Mucosa of rectum (tissue), 2 donors: Measurements from ENCODE around the gene LYL1.

ENCODE experiments used
- H3K27ac ChIP-seq, 2 donors: one replicate each; pipeline ENCODE4 v1.7.0; 2013; ENCODE audit warnings: inconsistent platforms in 2 of 2, low read depth in 2 of 2, low read length in 2 of 2
- H3K27me3 ChIP-seq, 2 donors: one replicate each; pipeline ENCODE4 v1.7.0; 2013; ENCODE audit warnings: low read length in 2 of 2; ENCODE audit not compliant: control insufficient read depth in 2 of 2, insufficient read depth in 2 of 2
- H3K36me3 ChIP-seq, 2 donors: one replicate each; pipeline ENCODE4 v1.7.0; 2013; ENCODE audit warnings: low read length in 2 of 2; ENCODE audit not compliant: control insufficient read depth in 2 of 2, insufficient read depth in 2 of 2
- H3K4me1 ChIP-seq, 2 donors: one replicate each; pipeline ENCODE4 v1.7.0; 2013; ENCODE audit warnings: low read length in 2 of 2, mild to moderate bottlenecking in 1 of 2; ENCODE audit not compliant: control insufficient read depth in 2 of 2, insufficient read depth in 2 of 2
- H3K4me3 ChIP-seq, 2 donors: one replicate each; pipeline ENCODE4 v1.7.0; 2013; ENCODE audit warnings: low read length in 2 of 2
- H3K9ac ChIP-seq, 2 donors: one replicate each; pipeline ENCODE4 v1.7.0; 2013; ENCODE audit warnings: low read length in 2 of 2, low read depth in 1 of 2, mild to moderate bottlenecking in 1 of 2
- H3K9me3 ChIP-seq, 2 donors: one replicate each; pipeline ENCODE4 v1.7.0; 2013; ENCODE audit warnings: low read length in 2 of 2; ENCODE audit not compliant: control insufficient read depth in 2 of 2
- donor health status: healthy.
- donor health status: Normal muscosa, but diverticular disease.

LYL1 gene

DNA sequence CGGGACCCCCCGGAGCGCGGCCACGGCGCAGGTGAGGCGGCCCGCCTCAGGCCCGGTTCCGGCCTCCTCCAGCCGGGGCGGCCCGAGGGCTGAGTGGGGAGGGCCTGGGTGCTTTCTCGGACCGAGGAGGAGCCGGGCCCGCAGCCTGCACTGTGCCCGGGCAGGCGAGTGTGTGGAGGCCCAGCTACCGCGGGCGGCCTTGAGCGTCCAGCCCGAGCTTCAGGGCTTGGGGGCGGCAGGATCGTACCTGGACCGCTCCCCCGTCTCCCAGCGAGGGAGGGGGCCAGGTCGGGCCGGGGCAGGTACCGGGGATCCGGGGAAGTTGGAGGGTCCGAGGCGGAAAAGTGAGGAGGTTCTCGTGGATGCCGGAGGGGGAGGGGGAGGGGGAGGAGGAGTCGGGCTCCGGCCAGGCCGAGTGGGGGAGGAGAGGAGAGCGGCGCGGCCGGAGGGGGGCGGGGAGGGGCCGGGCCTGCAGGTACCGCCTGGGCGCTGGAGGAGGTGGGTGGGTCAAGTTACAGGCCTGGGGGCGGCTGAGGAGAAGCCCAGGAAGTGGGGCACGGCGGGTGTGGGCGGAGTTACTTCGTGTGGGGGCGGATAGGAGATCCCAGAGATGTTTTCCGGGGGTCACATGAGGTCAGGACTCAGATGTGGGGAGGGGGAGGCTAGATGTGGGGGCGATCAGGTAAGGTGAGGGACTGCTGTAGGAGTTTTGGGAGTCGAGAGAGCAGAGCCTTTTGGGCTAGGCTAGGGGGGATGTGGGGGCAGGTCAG, 16.0 kb upstream of the LYL1 start:
- H3K9me3 ChIP-seq, result no peaks in the 10 kb centered on the region
- H3K36me3 ChIP-seq, result peaks cover 0 to 7% of the 10 kb centered on the region in 2 donors
- H3K27me3 ChIP-seq, result no peaks in the 10 kb centered on the region
- peak overlapping the region; percentile 61 to 62 for H3K27ac ChIP-seq
- peaks cover 19 to 21% of the 10 kb centered on the region in 2 donors for H3K4me1 ChIP-seq
- H3K4me3 ChIP-seq, result peak overlapping the region; percentile 70 to 75
- peak overlapping the region in 1 of 2 donors; percentile 79 for H3K9ac ChIP-seq

DNA sequence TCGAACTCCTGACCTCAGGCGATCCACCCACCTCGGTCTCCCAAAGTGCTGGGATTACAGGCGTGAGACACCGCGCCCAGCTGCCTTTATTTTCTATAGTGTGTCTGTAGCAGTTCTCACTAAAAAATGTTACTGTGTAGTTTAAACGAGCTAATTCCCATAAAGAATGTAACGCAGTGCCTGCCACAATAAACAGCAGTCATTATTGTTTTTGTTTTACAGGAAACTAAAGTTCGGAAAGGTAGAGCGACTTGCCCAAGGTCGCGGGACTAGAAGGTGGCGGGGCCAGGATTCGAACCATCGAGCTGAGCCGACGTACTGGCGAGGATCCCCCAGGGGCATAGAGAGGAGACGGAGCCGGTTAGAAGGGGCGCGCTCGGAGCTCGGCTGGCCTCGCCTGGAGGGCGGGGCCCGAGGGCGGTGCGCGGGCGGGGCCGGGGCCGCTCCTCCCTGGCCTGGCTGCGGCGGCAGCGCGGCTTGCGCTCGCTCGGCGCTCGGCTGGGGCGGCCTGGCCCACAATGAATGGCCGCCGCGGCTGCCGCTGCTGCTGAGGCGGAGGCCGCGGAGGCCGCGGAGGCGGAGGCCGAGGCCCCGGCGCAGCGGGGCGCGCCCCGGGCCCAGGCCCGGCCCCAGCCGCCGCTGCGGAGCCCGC, 15.2 kb upstream of the LYL1 start, which contains the start of gene NACC1:
NACC1 (plus strand) TSS at position 493 of the 652 bp plus-strand sequence. CDS start 16,944 bp downstream, outside the sequence.
- peaks cover 0 to 7% of the 10 kb centered on the region in 2 donors for H3K36me3 ChIP-seq
- peak within 1 kb of the TSS; percentile 62 to 74 for H3K27ac ChIP-seq
- H3K4me1 ChIP-seq, result peaks cover 19 to 21% of the 10 kb centered on the region in 2 donors
- no peaks in the 10 kb centered on the region for H3K27me3 ChIP-seq
- H3K9me3 ChIP-seq, result no peaks in the 10 kb centered on the region
- H3K9ac ChIP-seq, result peak within 1 kb of the TSS; percentile 79 to 81
- H3K4me3 ChIP-seq, result peak within 1 kb of the TSS; percentile 97 to 99

DNA sequence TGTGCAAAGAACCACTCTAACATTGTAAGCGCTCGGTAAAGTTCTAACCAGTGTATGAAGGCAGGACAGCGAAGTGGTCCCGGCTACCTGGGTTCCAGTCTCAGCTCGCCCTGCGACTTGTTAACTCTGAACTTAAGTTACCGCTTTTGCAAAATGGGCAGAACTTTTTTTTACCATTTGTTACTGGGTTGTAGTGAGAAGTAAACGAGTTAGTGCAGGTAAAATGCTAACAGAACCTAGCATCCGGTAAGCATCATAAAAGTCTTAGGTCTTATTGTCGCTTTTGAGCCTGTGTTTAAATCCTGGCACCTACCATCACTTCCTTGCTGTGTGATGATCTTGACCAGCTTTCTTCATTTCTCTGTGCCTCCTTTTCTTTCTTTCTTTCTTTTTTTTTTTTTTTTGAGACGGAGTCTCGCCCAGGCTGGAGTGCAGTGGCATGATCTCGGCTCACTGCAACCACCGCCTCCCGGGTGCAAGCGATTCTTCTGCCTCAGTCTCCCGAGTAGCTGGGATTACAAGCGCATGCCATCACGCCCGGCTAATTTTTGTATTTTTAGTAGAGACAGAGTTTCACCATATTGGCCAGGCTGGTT, 14.6 kb upstream of the LYL1 start:
- Histone ChIP-seq H3K27me3 (no peaks in the 10 kb centered on the region), H3K36me3 (peaks cover 5 to 13% of the 10 kb centered on the region in 2 donors), H3K4me3 (peak overlapping the region; percentile 97 to 99), H3K4me1 (peaks cover 19 to 21% of the 10 kb centered on the region in 2 donors), H3K9ac (peak overlapping the region; percentile 76 to 81), H3K27ac (peak overlapping the region; percentile 54 to 74), H3K9me3 (no peaks in the 10 kb centered on the region)

DNA sequence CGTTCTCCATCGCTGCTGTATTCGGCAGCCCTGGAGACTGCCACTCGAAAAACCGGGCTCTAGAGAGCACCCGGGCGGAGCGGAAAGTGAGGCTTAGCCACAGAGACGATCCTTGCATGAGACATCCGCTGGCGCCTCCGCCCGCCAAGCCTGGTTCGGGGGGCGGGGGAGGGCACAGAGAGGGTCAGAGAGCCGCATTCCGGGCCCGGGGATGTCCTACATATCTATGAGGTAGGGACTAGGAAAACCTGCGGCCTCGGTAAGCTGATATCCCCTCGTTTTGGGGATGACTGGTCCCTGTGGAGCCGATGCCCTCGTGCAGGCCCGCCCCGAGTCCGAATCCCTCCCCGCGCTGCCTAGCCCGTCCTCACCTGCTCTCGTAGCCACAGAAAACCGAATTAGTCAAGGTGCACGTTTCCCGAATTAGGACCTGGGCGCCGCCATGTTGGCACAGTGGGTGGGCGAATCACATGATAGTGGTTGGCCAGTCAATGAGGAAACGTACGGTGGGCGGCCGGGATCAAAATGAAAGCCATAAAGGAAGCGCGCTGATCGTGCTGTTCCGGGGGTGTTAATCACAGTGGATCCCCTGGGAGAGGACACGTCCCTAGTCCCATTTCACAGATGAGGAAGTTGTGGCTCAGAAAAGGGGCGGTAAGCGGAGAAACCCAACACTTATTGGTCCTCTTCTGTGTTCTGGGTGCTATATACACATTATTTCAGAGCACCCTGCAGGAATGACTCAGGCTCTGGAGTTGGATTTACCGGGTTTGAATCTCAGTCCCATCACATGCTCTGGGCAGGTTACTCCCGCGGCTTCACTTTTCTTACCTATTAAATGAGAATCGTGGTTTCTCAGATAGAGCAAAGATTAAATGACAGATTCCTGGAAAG, 13.9 kb upstream of the LYL1 start, which contains the start of gene TRMT1:
TRMT1 (minus strand) TSS at position 459 of the 894 bp plus-strand sequence; CDS start at position 118, 341 bp downstream.
- Histone ChIP-seq H3K4me1 (peaks cover 19 to 21% of the 10 kb centered on the region in 2 donors), H3K9ac (peak within 1 kb of the TSS; percentile 76 to 81), H3K4me3 (peak within 1 kb of the TSS; percentile 97 to 99), H3K27me3 (no peaks in the 10 kb centered on the region), H3K27ac (peak within 1 kb of the TSS; percentile 54 to 74), H3K9me3 (no peaks in the 10 kb centered on the region), H3K36me3 (peaks cover 5 to 6% of the 10 kb centered on the region in 2 donors)

DNA sequence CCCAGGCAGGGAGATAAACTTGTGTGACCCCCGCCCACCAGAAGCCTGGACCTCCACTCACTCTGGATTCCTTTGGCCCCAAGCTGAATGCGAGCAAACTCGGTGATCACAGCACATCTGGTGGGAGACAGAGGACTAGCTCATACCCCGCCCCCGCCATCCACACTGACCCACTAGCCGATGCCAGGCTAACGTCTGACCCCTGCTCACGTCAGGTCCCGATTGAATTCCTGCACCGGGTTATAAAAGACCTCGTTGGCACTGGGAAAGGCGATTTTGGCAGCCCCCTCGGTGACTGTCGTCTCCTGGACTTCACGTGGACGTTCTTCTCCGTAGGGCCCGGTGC, 13.3 kb upstream of the LYL1 start:
- Histone ChIP-seq H3K27me3 (no peaks in the 10 kb centered on the region), H3K27ac (no peak overlapping the region), H3K4me1 (peaks cover 19 to 21% of the 10 kb centered on the region in 2 donors), H3K36me3 (peaks cover 5 to 6% of the 10 kb centered on the region in 2 donors), H3K9me3 (no peaks in the 10 kb centered on the region), H3K9ac (peak overlapping the region; percentile 68 to 76), H3K4me3 (peak overlapping the region; percentile 97 to 99)

DNA sequence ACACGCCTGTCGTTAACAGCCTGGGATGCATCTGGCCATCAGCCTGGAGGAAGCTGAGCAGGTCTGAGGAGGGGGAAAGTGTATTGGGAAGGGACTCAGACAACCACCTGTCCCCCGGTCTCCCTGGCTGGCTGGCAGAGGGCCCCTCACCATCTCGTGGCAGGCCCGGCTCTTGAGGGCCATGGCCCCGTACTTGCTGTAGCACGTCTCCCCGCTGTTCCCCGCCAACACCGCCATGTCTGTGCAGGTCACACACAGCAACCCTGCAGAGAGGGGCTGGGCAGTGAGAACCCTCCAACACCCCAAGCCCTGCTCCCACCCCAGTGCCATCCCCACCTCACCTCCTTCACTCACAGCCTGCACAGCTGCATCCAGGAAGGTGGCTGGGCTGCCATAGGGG, 9.9 kb upstream of the LYL1 start:
- Histone ChIP-seq H3K36me3 (peaks cover 12 to 20% of the 10 kb centered on the region in 2 donors), H3K27ac (no peak overlapping the region), H3K9me3 (no peaks in the 10 kb centered on the region), H3K4me3 (no peak overlapping the region), H3K4me1 (peaks cover 7 to 10% of the 10 kb centered on the region in 2 donors), H3K9ac (peak overlapping the region in 1 of 2 donors; percentile 32), H3K27me3 (no peaks in the 10 kb centered on the region)

DNA sequence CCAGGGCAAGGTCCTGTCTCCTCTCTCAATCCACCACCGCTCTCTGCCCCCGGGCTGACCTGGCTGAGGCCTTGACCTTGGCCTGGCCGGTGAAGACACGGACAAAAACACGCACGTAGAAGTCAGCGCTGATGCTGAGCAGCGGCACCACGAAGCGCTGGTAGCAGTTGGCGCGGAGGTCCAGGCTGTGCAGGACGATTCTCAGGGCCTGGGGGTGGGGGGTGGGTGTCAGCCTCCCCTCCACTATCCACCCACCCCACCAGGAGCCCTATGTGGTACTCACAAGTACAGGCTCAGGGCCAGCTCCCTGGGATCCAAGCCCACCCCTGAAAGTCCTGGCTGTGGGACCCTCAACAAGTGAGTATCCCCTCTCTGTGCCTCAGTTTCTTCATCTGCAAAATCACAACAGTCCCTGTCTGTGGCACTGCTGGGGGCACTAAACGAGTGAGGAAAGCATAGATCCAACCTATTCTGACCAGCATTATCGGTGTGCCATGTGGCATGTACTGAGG, 7.5 kb upstream of the LYL1 start:
- H3K36me3 ChIP-seq, result peaks cover 14 to 22% of the 10 kb centered on the region in 2 donors
- no peak overlapping the region for H3K9ac ChIP-seq
- H3K27me3 ChIP-seq, result no peaks in the 10 kb centered on the region
- no peaks in the 10 kb centered on the region for H3K4me1 ChIP-seq
- no peak overlapping the region for H3K27ac ChIP-seq
- no peak overlapping the region for H3K4me3 ChIP-seq
- no peaks in the 10 kb centered on the region for H3K9me3 ChIP-seq

DNA sequence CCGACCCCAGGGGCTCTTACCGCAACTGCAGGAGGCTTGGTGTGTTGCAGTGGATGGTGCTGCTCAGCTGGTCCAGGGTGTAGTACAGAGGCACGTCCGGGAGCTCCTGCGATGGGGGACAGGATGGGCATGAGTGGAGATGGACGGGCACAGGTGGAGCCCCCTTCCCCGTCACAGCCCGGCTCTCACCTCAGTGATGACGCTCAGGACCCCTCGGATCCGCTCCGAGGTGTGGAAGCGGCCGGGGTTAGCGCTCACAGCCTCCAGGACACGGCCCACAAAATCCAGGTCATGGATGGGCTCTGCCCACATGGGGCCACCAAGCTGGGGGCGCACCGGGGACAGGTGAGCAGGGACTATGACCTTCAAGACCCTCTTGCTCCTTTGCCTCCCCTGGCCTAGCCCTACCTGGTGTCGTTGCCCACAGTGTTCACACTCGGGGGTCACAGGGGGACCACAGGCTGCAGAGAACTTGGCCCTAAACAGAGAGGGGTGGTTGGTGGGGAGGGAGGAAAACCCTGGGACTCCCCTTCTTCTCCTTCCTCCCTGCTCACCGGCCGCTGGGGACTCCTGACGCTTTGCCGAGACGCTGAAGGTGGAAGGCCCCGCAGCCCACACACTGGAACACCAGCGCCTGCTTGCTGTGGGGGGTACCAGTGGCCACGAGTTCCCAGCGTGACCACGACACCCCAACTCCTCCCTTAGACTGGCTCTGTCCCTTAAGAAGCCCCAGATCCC, 6.9 kb upstream of the LYL1 start:
- Histone ChIP-seq H3K4me3 (no peak overlapping the region), H3K36me3 (peaks cover 14 to 22% of the 10 kb centered on the region in 2 donors), H3K9me3 (no peaks in the 10 kb centered on the region), H3K27ac (no peak overlapping the region), H3K9ac (no peak overlapping the region), H3K4me1 (no peaks in the 10 kb centered on the region), H3K27me3 (no peaks in the 10 kb centered on the region)
